ENCODE data around the gene NAALADL2.

The NAALADL2 gene

DNA sequence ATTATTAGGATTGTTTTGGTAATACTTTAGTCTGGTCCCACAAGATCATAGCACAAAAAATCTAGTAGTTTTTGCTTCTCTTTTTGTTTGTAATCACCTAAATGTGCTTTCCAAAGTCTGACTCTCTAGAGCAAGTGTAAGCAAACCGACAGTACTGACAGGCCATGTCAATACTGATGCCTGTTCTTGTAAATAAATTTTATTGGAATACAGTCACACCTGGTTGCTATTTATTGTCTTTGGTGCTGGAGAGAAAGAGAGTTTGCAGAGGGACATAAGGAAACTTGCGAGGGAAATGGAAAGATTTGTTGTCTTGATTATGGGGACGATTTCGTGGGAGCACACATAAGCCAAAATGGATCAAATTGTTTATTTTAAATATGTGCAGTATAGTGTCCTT, 77.5 kb downstream of the NAALADL2 start:
- no peak for DNase-seq (ENCODE audit: low read depth)
- TF ChIP-seq, protein P1, sequence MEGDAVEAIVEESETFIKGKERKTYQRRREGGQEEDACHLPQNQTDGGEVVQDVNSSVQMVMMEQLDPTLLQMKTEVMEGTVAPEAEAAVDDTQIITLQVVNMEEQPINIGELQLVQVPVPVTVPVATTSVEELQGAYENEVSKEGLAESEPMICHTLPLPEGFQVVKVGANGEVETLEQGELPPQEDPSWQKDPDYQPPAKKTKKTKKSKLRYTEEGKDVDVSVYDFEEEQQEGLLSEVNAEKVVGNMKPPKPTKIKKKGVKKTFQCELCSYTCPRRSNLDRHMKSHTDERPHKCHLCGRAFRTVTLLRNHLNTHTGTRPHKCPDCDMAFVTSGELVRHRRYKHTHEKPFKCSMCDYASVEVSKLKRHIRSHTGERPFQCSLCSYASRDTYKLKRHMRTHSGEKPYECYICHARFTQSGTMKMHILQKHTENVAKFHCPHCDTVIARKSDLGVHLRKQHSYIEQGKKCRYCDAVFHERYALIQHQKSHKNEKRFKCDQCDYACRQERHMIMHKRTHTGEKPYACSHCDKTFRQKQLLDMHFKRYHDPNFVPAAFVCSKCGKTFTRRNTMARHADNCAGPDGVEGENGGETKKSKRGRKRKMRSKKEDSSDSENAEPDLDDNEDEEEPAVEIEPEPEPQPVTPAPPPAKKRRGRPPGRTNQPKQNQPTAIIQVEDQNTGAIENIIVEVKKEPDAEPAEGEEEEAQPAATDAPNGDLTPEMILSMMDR (conservative IDR thresholded peaks at IDR 0.05; ENCODE audit: low read depth, low read length), result no peak
- H3K4me3 ChIP-seq (ENCODE audit: low read length), result no peak overlapping the region

DNA sequence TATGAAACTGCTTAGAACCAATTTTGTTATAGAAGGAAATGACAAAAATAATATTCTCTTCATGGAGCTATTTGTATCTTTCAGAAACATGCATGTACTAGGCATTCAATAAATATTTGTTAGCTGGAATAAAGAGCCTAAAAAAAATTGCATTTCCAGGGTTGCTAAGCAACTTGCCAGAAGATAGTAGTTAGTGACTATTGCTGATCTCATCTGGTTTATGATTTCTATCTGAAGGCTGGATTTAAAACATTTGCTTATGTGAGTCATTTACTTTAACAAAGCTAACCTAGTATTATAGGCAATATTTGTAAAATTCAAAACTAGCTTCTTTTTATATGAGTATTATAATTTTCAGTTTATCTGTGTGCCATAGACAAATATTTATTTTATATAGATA, 78.3 kb downstream of the NAALADL2 start:
- no peak overlapping the region for H3K4me3 ChIP-seq (ENCODE audit: low read length)
- TF ChIP-seq, protein P1 (conservative IDR thresholded peaks at IDR 0.05; ENCODE audit: low read depth, low read length), result no peak
- DNase-seq (ENCODE audit: low read depth), result no peak

DNA sequence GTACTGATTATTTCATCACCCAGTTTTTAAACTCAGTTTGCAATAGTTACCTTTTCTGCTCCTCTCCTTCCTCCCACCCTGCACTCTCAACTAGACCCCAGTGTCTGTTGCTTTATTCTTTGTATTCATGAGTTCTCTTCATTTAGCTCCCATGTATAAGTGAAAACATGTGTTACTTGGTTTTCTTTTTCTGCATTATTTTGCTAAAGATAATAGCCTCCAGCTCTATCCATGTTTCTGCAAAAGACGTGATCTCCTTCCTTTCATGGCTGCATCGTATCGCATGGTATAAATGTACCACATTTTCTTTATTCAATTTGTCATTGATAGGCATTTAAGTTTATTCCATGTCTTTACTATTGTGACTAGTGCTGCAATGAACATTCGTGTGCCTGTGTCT, 79.0 kb downstream of the NAALADL2 start:
- H3K4me3 ChIP-seq (ENCODE audit: low read length), result no peak overlapping the region
- DNase-seq (ENCODE audit: low read depth), result no peak
- TF ChIP-seq, protein P1 (conservative IDR thresholded peaks at IDR 0.05; ENCODE audit: low read depth, low read length), result no peak

DNA sequence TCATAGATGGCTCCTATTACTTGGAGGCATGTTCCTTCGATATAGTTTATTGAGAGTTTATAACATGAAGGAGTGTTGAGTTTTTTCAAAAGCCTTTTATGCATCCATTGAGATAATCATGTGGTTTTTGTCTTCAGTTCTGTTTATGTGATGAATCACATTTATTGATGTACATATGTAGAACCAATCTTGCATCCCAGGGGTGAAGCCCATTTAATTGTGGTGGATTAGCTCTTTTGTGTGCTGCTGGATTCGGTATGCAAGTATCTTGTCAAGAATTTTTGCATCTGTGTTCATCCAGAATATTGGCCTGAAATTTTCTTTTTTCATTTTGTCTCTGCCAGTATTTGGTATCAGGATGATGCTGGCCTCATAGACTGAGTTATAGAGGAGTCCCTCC, 81.0 kb downstream of the NAALADL2 start:
- H3K4me3 ChIP-seq (ENCODE audit: low read length), result no peak overlapping the region
- TF ChIP-seq, protein P1 (conservative IDR thresholded peaks at IDR 0.05; ENCODE audit: low read depth, low read length), result no peak

DNA sequence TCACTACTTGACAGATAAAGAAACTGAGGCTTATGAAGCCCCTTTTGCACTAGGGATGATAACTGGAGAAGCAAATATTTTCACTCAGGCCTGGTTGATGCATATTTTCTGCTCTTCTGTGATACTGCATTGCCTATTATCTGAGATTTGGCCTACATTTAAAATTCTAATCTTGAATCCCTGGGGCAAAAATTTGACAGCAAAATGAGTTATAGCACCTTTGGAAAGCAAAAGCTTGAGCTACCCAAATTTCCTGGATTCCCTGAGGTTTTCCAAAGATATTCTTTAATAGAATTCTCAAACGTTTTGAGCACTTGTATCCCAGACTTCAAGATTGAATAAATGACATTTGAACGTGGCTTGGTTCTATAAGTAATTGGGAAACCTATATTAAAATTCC, 86.1 kb downstream of the NAALADL2 start:
- no peak for DNase-seq (ENCODE audit: low read depth)
- TF ChIP-seq, protein P1 (conservative IDR thresholded peaks at IDR 0.05; ENCODE audit: low read depth, low read length), result no peak
- H3K4me3 ChIP-seq (ENCODE audit: low read length), result no peak overlapping the region

More for the DNA sequence above, 81.0 kb downstream of the NAALADL2 start:
- DNase-seq (ENCODE audit: low read depth), result no peak

DNA sequence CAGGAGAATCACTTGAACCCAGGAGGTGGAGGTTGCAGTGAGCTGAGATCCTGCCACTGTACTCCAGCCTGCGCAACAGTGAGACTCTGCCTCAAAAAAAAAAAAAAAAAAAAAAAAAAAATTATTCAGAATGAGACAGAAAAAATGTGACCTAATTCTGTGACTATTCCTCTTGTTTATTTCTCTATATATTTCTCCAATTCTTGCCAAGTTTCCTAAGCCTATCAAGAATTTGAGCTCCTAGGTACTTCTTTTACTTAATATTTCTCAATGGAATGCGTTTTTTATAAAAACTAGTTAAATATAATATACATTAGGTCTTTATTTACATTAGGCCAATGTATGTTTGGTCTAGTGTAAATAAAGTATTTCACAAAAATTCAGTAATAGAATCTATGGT, 86.8 kb downstream of the NAALADL2 start:
- TF ChIP-seq, protein P1 (conservative IDR thresholded peaks at IDR 0.05; ENCODE audit: low read depth, low read length), result no peak
- DNase-seq (ENCODE audit: low read depth), result no peak
- no peak overlapping the region for H3K4me3 ChIP-seq (ENCODE audit: low read length)

DNA sequence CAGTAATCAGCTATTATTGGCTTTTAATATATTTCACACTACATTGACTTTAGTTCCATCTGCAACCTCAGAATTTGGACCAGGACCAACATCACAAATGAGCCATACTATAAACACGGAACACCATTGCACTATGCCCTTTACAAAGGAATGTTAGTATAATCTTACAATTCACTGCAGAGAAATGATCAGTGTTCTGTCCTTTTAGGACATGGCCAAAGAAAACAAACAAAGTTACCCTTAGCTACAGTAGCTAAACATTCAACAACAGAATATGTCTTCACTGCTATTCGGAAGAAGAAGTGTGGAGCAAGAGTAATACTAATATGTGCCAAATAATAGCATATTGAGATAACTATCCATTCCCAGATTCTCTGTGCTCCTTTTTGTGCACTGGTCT, 90.4 kb downstream of the NAALADL2 start:
- TF ChIP-seq, protein P1 (conservative IDR thresholded peaks at IDR 0.05; ENCODE audit: low read depth, low read length), result no peak
- H3K4me3 ChIP-seq (ENCODE audit: low read length), result no peak overlapping the region
- DNase-seq (ENCODE audit: low read depth), result peak; percentile 77

All from retinal pigment epithelial cell (primary cell).